A673 (cell line): ENCODE results near the gene RAB40A. TPM values are rescaled to one million over a fixed set of nuclear protein-coding genes. Genes with fewer than 3 reads are reported as not detected.

Experiments used
- BruUV-seq: library from RNA; stranded (reverse); fragments of 400-500 nt; replicated peaks from 2 replicates; lab custom pipeline; 2021; lab: Mats Ljungman, UMichigan
- CTCF ChIA-PET: fragments of 300-600 bp; sonication (Branson Sonifier 250); formaldehyde crosslinking; loops from one replicate; lab custom pipeline; 2022; ENCODE audit warnings: antibody characterized with exemption; lab: Charles Lee
- POLR2A ChIA-PET: fragments of 300-600 bp; sonication (Branson Sonifier 250); formaldehyde crosslinking; loops from one replicate; lab custom pipeline; 2022; ENCODE audit warnings: antibody characterized with exemption; ENCODE audit not compliant: low non-redundant PET; lab: Charles Lee
- DNase-seq: peaks from one replicate; pipeline ENCODE4 v3.0.0-alpha.2; 2015; ENCODE audit warnings: low spot score
- H3K27ac ChIP-seq: fragments of 200-600 bp; sonication (generic); 2 replicates; pipeline ENCODE4 v1.5.1; 2016; ENCODE audit warnings: mixed run types, low read depth, mild to moderate bottlenecking, mixed read lengths, antibody characterized with exemption, low read length; ENCODE audit not compliant: poor library complexity, severe bottlenecking
- H3K27me3 ChIP-seq: fragments of 200-600 bp; sonication (generic); replicated peaks from 2 replicates; pipeline ENCODE4 v1.6.1; 2017; ENCODE audit warnings: mixed run types, low read depth, mild to moderate bottlenecking, mixed read lengths, antibody characterized with exemption, low read length; ENCODE audit not compliant: insufficient read depth, poor library complexity
- H3K36me3 ChIP-seq: fragments of 200-600 bp; sonication (generic); 2 replicates; pipeline ENCODE4 v1.6.1; 2016; ENCODE audit warnings: mixed run types, mild to moderate bottlenecking, mixed read lengths, antibody characterized with exemption, low read length; ENCODE audit not compliant: insufficient read depth, poor library complexity, severe bottlenecking
- H3K4me1 ChIP-seq: fragments of 200-600 bp; sonication (generic); 2 replicates; pipeline ENCODE4 v1.6.1; 2017; ENCODE audit warnings: mixed run types, mild to moderate bottlenecking, mixed read lengths, antibody characterized with exemption, low read length; ENCODE audit not compliant: insufficient read depth, poor library complexity, severe bottlenecking
- H3K4me3 ChIP-seq: fragments of 200-600 bp; sonication (generic); 2 replicates; pipeline ENCODE4 v1.5.1; 2016; ENCODE audit warnings: low read depth, mixed run types, mild to moderate bottlenecking, mixed read lengths, low read length; ENCODE audit not compliant: poor library complexity, severe bottlenecking
- H3K9me3 ChIP-seq: fragments of 200-600 bp; sonication (generic); 2 replicates; pipeline ENCODE4 v1.6.1; 2016; ENCODE audit warnings: mixed run types, low read depth, mild to moderate bottlenecking, mixed read lengths, antibody characterized with exemption, low read length; ENCODE audit not compliant: poor library complexity, severe bottlenecking
- EZH2 ChIP-seq: fragments of 200-600 bp; sonication (generic); IDR thresholded peaks from 2 replicates; pipeline ENCODE4 v1.6.1; 2017; ENCODE audit warnings: borderline replicate concordance, low read depth, mild to moderate bottlenecking, mixed read lengths, antibody characterized with exemption, low read length; ENCODE audit not compliant: poor library complexity, severe bottlenecking
- intact Hi-C: fragments of 100-400 bp; cut with micrococcal nuclease; formaldehyde crosslinking; loops from one replicate; pipeline ENCODE4 v1.10.0; 2022; ENCODE audit not compliant: unreplicated experiment
- total RNA-seq: library from RNA; stranded (reverse); gene quantifications from 2 replicates; pipeline ENCODE4 v1.2.3, GENCODE V29; 2021
- TF ChIP-seq, protein P1 (sequence below): fragments of 300-800, 200-600 bp; sonication (generic); conservative IDR thresholded peaks from 2 replicates; pipeline ENCODE4 v1.5.1; 2017; ENCODE audit warnings: low read depth, mild to moderate bottlenecking, antibody characterized with exemption, low read length, moderate library complexity, mixed read lengths

The RAB40A gene
- total RNA-seq, 1 experiment from 2014 or later, result not detected

- Histone ChIP-seq H3K27me3 (no peaks in the 10 kb centered on the region), H3K36me3 (no peaks in the 10 kb centered on the region), H3K9me3 (no peaks in the 10 kb centered on the region), H3K4me3 (no peak overlapping the region), H3K27ac (no peak overlapping the region), H3K4me1 (no peaks in the 10 kb centered on the region)
- TF ChIP-seq, protein P1, sequence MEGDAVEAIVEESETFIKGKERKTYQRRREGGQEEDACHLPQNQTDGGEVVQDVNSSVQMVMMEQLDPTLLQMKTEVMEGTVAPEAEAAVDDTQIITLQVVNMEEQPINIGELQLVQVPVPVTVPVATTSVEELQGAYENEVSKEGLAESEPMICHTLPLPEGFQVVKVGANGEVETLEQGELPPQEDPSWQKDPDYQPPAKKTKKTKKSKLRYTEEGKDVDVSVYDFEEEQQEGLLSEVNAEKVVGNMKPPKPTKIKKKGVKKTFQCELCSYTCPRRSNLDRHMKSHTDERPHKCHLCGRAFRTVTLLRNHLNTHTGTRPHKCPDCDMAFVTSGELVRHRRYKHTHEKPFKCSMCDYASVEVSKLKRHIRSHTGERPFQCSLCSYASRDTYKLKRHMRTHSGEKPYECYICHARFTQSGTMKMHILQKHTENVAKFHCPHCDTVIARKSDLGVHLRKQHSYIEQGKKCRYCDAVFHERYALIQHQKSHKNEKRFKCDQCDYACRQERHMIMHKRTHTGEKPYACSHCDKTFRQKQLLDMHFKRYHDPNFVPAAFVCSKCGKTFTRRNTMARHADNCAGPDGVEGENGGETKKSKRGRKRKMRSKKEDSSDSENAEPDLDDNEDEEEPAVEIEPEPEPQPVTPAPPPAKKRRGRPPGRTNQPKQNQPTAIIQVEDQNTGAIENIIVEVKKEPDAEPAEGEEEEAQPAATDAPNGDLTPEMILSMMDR, result no peak
- TF ChIP-seq EZH2, result no peak
- intact Hi-C loops, result no loop called here
- no peak for DNase-seq
- POLR2A ChIA-PET, result no interaction called here
- no TSS peak for BruUV-seq
- CTCF ChIA-PET, result no interaction called here
These were observed 6.2 kb downstream of the RAB40A start for GRCh38 chrX:103513067-103513466.

GRCh38 chrX:103510031-103510430 is 9.3 kb downstream of the RAB40A start:
- intact Hi-C loops, result no loop called here
- H3K9me3 ChIP-seq, result no peaks in the 10 kb centered on the region
- ChIA-PET CTCF (no interaction called here), POLR2A (no interaction called here)
- H3K36me3 ChIP-seq, result no peaks in the 10 kb centered on the region
- no peak for DNase-seq
- no TSS peak for BruUV-seq
- H3K27ac ChIP-seq, result no peak overlapping the region
- H3K27me3 ChIP-seq, result no peaks in the 10 kb centered on the region
- no peaks in the 10 kb centered on the region for H3K4me1 ChIP-seq
- no peak for TF ChIP-seq EZH2
- TF ChIP-seq, protein P1, result no peak
- H3K4me3 ChIP-seq, result no peak overlapping the region

- no peak overlapping the region for H3K4me3 ChIP-seq
- CTCF ChIA-PET, result interaction anchor here (0.6 kb wide), 2 partner anchors 15 to 663 kb away, joined by 3 to 5 read pairs; partner anchors contain the start of gene FAM199X
- H3K27ac ChIP-seq, result no peak overlapping the region
- H3K36me3 ChIP-seq, result no peaks in the 10 kb centered on the region
- no TSS peak for BruUV-seq
- POLR2A ChIA-PET, result no interaction called here
- intact Hi-C loops, result no loop called here
- TF ChIP-seq, protein P1, result no peak
- TF ChIP-seq EZH2, result no peak
- no peaks in the 10 kb centered on the region for H3K4me1 ChIP-seq
- DNase-seq, result no peak
- H3K9me3 ChIP-seq, result no peaks in the 10 kb centered on the region
- H3K27me3 ChIP-seq, result no peaks in the 10 kb centered on the region
These were observed 15.5 kb downstream of the RAB40A start for GRCh38 chrX:103503853-103504207.
